Inferior parietal cortex (tissue), 1 donor: ENCODE results near the gene PRSS36.
"Not testable (repeated sequence)": the region's sequence is repeated elsewhere in the genome, so short reads cannot be mapped to it uniquely, and the experiment has no call there.

Experiments used
- DNase-seq: peaks from one replicate; pipeline ENCODE4 v3.0.0-alpha.2; 2016; ENCODE audit errors: extremely low spot score

Gene PRSS36

GRCh38 chr16:31183432-31184428, 33.9 kb upstream of the PRSS36 start:
- no peak for DNase-seq

- DNase-seq: no peak
Measured at GRCh38 chr16:31182391-31182790, 32.5 kb upstream of the PRSS36 start.

GRCh38 chr16:31181102-31181830, 31.4 kb upstream of the PRSS36 start:
- DNase-seq: no peak

- DNase-seq: peak; percentile 92
Measured at GRCh38 chr16:31179747-31180459, 30.0 kb upstream of the PRSS36 start, which contains the start of gene FUS. Gene FUS (plus strand): TSS chr16:31180139. CDS start chr16:31180215, 76 bp downstream.

- no peak for DNase-seq
Measured at GRCh38 chr16:31179219-31179746, 29.4 kb upstream of the PRSS36 start.

GRCh38 chr16:31177136-31177535, 27.3 kb upstream of the PRSS36 start:
- DNase-seq: no peak

- DNase-seq: not testable (repeated sequence)
Measured at GRCh38 chr16:31170048-31170447, 20.2 kb upstream of the PRSS36 start.

- no peak for DNase-seq
Measured at GRCh38 chr16:31168848-31169247, 19.0 kb upstream of the PRSS36 start.

- DNase-seq: no peak
Measured at GRCh38 chr16:31167315-31167714, 17.4 kb upstream of the PRSS36 start.

GRCh38 chr16:31157136-31157535, 7.3 kb upstream of the PRSS36 start:
- peak; percentile 7 for DNase-seq

- not testable (repeated sequence) for DNase-seq
Measured at GRCh38 chr16:31150976-31151375, 1.1 kb upstream of the PRSS36 start.

- no peak for DNase-seq
Measured at GRCh38 chr16:31149332-31149731, 534 bp downstream of the PRSS36 start.

GRCh38 chr16:31148896-31149295, 970 bp downstream of the PRSS36 start:
- no peak for DNase-seq

- DNase-seq: no peak
Measured at GRCh38 chr16:31148281-31148728, 1.6 kb downstream of the PRSS36 start.

GRCh38 chr16:31147574-31147973, 2.3 kb downstream of the PRSS36 start:
- no peak for DNase-seq

- no peak for DNase-seq
Measured at GRCh38 chr16:31145398-31145990, 4.4 kb downstream of the PRSS36 start.

GRCh38 chr16:31144418-31144817, 5.4 kb downstream of the PRSS36 start:
- not testable (repeated sequence) for DNase-seq

- no peak for DNase-seq
Measured at GRCh38 chr16:31143694-31144148, 6.1 kb downstream of the PRSS36 start.

- no peak for DNase-seq
Measured at GRCh38 chr16:31143011-31143693, 6.7 kb downstream of the PRSS36 start.
